Esophagus (tissue), 2 donors: ENCODE results near the gene EVC2. TPM values are rescaled to one million over a fixed set of nuclear protein-coding genes. Genes with fewer than 3 reads are reported as not detected.

Source experiments
- H3K27ac ChIP-seq, 2 donors: one replicate each; pipeline ENCODE4 v1.5.1; 2013; ENCODE audit warnings: low read depth in 2 of 2, mild to moderate bottlenecking in 2 of 2, inconsistent platforms in 1 of 2, low read length in 1 of 2, moderate library complexity in 1 of 2
- H3K27me3 ChIP-seq, 2 donors: one replicate each; pipeline ENCODE4 v1.6.1; 2013; ENCODE audit warnings: low read length in 2 of 2, control low read depth in 1 of 2, mild to moderate bottlenecking in 1 of 2; ENCODE audit not compliant: insufficient read depth in 2 of 2, control insufficient read depth in 1 of 2
- H3K36me3 ChIP-seq, 2 donors: one replicate each; pipeline ENCODE4 v1.6.1; 2013; ENCODE audit warnings: low read length in 1 of 2; ENCODE audit not compliant: control insufficient read depth in 2 of 2, insufficient read depth in 2 of 2
- H3K4me1 ChIP-seq, 2 donors: one replicate each; pipeline ENCODE4 v1.6.1; 2013; ENCODE audit warnings: low read length in 1 of 2; ENCODE audit not compliant: control insufficient read depth in 2 of 2, insufficient read depth in 2 of 2
- H3K4me3 ChIP-seq, 2 donors: one replicate each; pipeline ENCODE4 v1.5.1; 2013; ENCODE audit warnings: low read length in 2 of 2, mild to moderate bottlenecking in 2 of 2, low read depth in 1 of 2, moderate library complexity in 1 of 2
- H3K9me3 ChIP-seq, 2 donors: one replicate each; pipeline ENCODE4 v1.6.1; 2013; ENCODE audit warnings: mild to moderate bottlenecking in 2 of 2, low read depth in 1 of 2, low read length in 1 of 2, moderate library complexity in 1 of 2; ENCODE audit not compliant: control insufficient read depth in 2 of 2, insufficient read depth in 1 of 2
- WGBS, 2 donors: extraction: QIAGEN DNeasy Blood & Tissue Kit; methylation state at CpG; one replicate each; pipeline ENCODE4 v1.1.7; 2013; 5-methylcytosine and 5-hydroxymethylcytosine counted together
- polyA plus RNA-seq, 2 donors: library from polyadenylated mRNA; stranded (reverse); fragments of 200-250 nt; gene quantifications; one replicate each; pipeline ENCODE4 v1.2.3, GENCODE V29; 2013
- donor health status: healthy with polysubstance abuse.
- donor health status: Bipolar disorder and iron deficiency.

Gene EVC2
- polyA plus RNA-seq, 2 donors, result 1.6 to 2.0 TPM

- Histone ChIP-seq H3K9me3 (no peaks in the 10 kb centered on the region), H3K4me3 (no peak overlapping the region), H3K27me3 (no peaks in the 10 kb centered on the region), H3K27ac (no peak overlapping the region), H3K4me1 (no peaks in the 10 kb centered on the region), H3K36me3 (no peaks in the 10 kb centered on the region)
- 70 to 74% methylated on average over 3 of the region's 3 CpGs for WGBS, 2 donors
Measured at GRCh38 chr4:5526080-5526846, 182.1 kb downstream of the EVC2 start.

DNA sequence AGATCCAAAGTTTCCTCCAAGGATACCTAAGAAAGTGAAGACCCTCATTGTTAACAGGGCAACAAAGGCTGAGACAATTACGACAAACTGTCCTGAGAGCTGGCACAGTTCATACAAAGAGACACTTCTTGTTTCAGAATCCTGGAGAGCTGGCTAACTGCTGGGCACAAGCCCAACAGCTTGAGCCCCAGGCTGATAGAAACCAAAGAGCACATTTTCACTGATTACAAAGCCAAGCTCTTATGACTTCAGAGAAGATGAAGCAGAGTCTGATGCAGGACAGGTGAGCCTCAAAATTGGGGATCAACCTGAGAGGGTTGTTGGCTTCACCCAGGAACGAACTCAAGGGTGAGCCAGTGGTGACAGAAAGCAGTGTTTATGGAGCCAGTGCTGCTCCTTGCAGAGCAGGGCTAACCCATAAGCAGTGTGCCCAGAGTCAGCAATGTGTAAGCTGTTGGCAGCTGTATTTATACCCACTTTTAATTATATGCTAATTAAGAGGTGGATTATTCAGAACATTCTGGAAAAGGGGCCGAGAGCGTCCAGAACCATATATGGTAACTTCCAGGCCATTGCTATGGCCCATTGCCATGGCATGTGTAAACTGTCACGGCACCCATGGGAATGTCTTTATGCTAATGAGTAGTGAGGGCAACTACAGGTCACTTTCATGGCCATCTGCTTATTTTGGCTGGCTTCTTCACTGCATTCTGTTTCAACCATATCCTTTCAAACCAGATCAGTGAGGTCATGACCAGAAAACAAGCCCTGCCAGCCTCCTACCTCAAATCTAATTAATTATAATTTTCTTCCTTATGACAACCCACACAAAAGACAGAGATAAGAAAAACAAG lies 183.7 kb downstream of the EVC2 start:
- Histone ChIP-seq H3K4me1 (no peaks in the 10 kb centered on the region), H3K27ac (peak overlapping the region in 1 of 2 donors; percentile 49), H3K9me3 (no peaks in the 10 kb centered on the region), H3K27me3 (no peaks in the 10 kb centered on the region), H3K36me3 (no peaks in the 10 kb centered on the region), H3K4me3 (no peak overlapping the region)
- WGBS, 2 donors, result 31 to 49% methylated on average over 5 of the region's 5 CpGs

DNA sequence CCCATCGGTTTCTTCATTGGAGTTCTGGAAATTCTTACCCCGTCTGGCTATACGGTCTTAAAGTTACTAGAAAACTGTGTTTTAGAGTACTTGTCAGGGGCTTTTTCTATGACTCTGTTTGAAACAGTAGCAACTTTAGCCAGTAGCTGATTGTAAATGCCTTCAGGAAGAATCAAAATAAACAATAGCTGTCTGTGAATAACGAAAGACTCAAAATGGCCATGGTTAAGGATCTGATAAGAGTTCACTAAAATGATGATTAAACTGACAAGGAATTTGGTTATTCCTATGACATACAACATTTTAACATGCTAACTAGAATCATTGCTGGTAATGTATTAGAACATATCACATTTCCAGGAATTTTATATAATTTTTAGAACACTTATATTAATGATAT lies 191.0 kb downstream of the EVC2 start:
- 73 to 84% methylated on average over 4 of the region's 4 CpGs for WGBS, 2 donors
- no peaks in the 10 kb centered on the region for H3K27me3 ChIP-seq
- no peaks in the 10 kb centered on the region for H3K4me1 ChIP-seq
- no peaks in the 10 kb centered on the region for H3K9me3 ChIP-seq
- H3K4me3 ChIP-seq, result no peak overlapping the region
- H3K36me3 ChIP-seq, result no peaks in the 10 kb centered on the region
- H3K27ac ChIP-seq, result no peak overlapping the region

- Histone ChIP-seq H3K4me1 (no peaks in the 10 kb centered on the region), H3K27me3 (no peaks in the 10 kb centered on the region), H3K4me3 (no peak overlapping the region), H3K27ac (no peak overlapping the region), H3K36me3 (no peaks in the 10 kb centered on the region), H3K9me3 (no peaks in the 10 kb centered on the region)
Measured at GRCh38 chr4:5515646-5516045, 192.7 kb downstream of the EVC2 start.

Other genes with a start within 250 kb of the EVC2 start
- 1 to 10 TPM; 2.0 to 4.0 TPM for gene EVC, start 2.6 kb upstream of the EVC2 start, polyA plus RNA-seq
- gene CRMP1, start 184.5 kb upstream of the EVC2 start, polyA plus RNA-seq, result 1 to 10 TPM in 1 of 2 donors, under 1 TPM in 1; 0.35 to 2.3 TPM